ENCODE results near the gene FTH1.

The FTH1 gene

GRCh38 chr11:61948505-61948904 is 18.9 kb downstream of the FTH1 start:
- no peak for DNase-seq (ENCODE audit: low read depth)

- no peak for DNase-seq (ENCODE audit: low read depth)
Measured at GRCh38 chr11:61947486-61948210, 19.8 kb downstream of the FTH1 start.

GRCh38 chr11:61946894-61947293 is 20.5 kb downstream of the FTH1 start:
- no peak for DNase-seq (ENCODE audit: low read depth)

- DNase-seq (ENCODE audit: low read depth) = no peak
Measured at GRCh38 chr11:61945191-61945590, 22.2 kb downstream of the FTH1 start.

- DNase-seq (ENCODE audit: low read depth) = no peak
Measured at GRCh38 chr11:61940466-61940865, 27.0 kb downstream of the FTH1 start.

- DNase-seq (ENCODE audit: low read depth) = no peak
Measured at GRCh38 chr11:61935861-61936260, 31.6 kb downstream of the FTH1 start.

- no peak for DNase-seq (ENCODE audit: low read depth)
Measured at GRCh38 chr11:61930933-61931332, 36.5 kb downstream of the FTH1 start.

GRCh38 chr11:61928606-61929005 is 38.8 kb downstream of the FTH1 start:
- no peak for DNase-seq (ENCODE audit: low read depth)

GRCh38 chr11:61927501-61927900 is 39.9 kb downstream of the FTH1 start:
- DNase-seq (ENCODE audit: low read depth) = no peak

- DNase-seq (ENCODE audit: low read depth) = no peak
Measured at GRCh38 chr11:61926235-61926634, 41.2 kb downstream of the FTH1 start.

- no peak for DNase-seq (ENCODE audit: low read depth)
Measured at GRCh38 chr11:61925736-61926135, 41.7 kb downstream of the FTH1 start.

- DNase-seq (ENCODE audit: low read depth) = no peak
Measured at GRCh38 chr11:61924064-61924455, 43.4 kb downstream of the FTH1 start.

- DNase-seq (ENCODE audit: low read depth) = no peak
Measured at GRCh38 chr11:61923166-61924063, 44.0 kb downstream of the FTH1 start.

GRCh38 chr11:61922539-61922938 is 44.9 kb downstream of the FTH1 start:
- no peak for DNase-seq (ENCODE audit: low read depth)

- DNase-seq (ENCODE audit: low read depth) = no peak
Measured at GRCh38 chr11:61921446-61921845, 46.0 kb downstream of the FTH1 start.

- DNase-seq (ENCODE audit: low read depth) = no peak
Measured at GRCh38 chr11:61919705-61920631, 47.5 kb downstream of the FTH1 start.

GRCh38 chr11:61918938-61919704 is 48.3 kb downstream of the FTH1 start:
- DNase-seq (ENCODE audit: low read depth) = no peak

- DNase-seq (ENCODE audit: low read depth) = no peak
Measured at GRCh38 chr11:61918251-61918937, 49.0 kb downstream of the FTH1 start.

GRCh38 chr11:61917334-61918109 is 49.9 kb downstream of the FTH1 start, which contains the start of gene RAB3IL1:
Gene RAB3IL1, minus strand, starts transcription at chr11:61917566. Its CDS starts 199 bp downstream, at chr11:61917367.
- DNase-seq (ENCODE audit: low read depth) = no peak

Data from stimulated activated CD8-positive, alpha-beta memory T cell treated with anti-CD3 and anti-CD28 coated beads, Interleukin-15, amount 100 ng/mL, for 24 hours (primary cell).